ENCODE results near the gene OR6K3.

DNA sequence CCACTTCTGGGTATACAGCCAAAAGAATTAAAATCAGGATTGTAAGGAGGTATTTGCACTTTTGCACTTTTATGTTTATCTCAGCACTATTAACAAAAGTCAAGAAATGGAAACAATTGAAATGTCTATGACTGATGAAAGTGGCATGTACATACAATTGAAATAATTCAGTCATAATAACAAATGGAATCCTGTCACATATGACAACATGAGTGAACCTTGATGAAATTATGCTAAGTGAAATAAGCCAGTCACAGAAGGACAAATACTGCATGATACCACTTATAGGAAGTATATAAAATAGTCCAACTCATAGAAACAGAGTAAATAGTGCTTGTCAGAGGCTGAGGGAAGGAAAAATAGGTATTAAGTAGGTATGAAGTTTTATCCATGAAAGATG, 30.6 kb downstream of the OR6K3 start:
- TF ChIP-seq POLR2A (IDR thresholded peaks at IDR 0.05), result no peak
- no peak for TF ChIP-seq POLR2AphosphoS5 (IDR thresholded peaks at IDR 0.05)
- TF ChIP-seq, protein P1, sequence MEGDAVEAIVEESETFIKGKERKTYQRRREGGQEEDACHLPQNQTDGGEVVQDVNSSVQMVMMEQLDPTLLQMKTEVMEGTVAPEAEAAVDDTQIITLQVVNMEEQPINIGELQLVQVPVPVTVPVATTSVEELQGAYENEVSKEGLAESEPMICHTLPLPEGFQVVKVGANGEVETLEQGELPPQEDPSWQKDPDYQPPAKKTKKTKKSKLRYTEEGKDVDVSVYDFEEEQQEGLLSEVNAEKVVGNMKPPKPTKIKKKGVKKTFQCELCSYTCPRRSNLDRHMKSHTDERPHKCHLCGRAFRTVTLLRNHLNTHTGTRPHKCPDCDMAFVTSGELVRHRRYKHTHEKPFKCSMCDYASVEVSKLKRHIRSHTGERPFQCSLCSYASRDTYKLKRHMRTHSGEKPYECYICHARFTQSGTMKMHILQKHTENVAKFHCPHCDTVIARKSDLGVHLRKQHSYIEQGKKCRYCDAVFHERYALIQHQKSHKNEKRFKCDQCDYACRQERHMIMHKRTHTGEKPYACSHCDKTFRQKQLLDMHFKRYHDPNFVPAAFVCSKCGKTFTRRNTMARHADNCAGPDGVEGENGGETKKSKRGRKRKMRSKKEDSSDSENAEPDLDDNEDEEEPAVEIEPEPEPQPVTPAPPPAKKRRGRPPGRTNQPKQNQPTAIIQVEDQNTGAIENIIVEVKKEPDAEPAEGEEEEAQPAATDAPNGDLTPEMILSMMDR (IDR thresholded peaks at IDR 0.05), result no peak
